LHCN-M2 (cell line): ENCODE data around the gene SPRR3. TPM values are rescaled to one million over a fixed set of nuclear protein-coding genes. Genes with fewer than 3 reads are reported as not detected.

Experiments used
- DNase-seq: peaks from one replicate; pipeline ENCODE4 v3.0.0-alpha.2; 2012; ENCODE audit warnings: low read depth
- total RNA-seq: library from RNA; depleted of rRNA; stranded (reverse); fragments of >200 nt; gene quantifications from 2 replicates; pipeline ENCODE4 v1.2.3, GENCODE V29; 2014; rRNA removed

The SPRR3 gene
- total RNA-seq, 1 experiment from 2014 or later, result not detected

DNA sequence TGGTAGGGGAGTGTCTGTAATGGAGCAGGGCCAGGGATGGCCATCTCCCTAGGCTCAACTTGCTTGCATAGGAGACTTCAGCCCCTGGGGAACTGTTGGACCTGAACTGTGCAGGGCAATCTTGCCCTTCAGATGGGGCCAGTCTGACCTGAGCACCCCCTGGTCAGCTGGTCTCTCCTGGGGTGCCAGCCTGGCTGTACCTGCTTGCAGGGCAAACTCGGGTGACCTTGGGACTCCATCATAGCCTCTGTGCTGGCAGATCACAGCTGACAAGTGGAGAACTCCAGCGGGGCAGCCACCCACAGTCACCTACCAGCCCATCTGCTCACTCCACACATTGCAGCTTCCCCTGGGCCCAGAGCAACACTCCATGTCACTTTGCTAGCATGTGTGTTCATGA is 47.7 kb downstream of the SPRR3 start:
- DNase-seq, result no peak

Other genes starting within 250 kb of the SPRR3 start
- 0.13 TPM in 1 of 2 replicates, not detected in the other for gene KPRP, start 243.7 kb upstream of the SPRR3 start, total RNA-seq
- not detected in 2 replicates for gene LCE1F, start 226.6 kb upstream of the SPRR3 start, total RNA-seq
- not detected in 2 replicates for gene LCE1E, start 215.5 kb upstream of the SPRR3 start, total RNA-seq
- gene LCE1D, start 205.0 kb upstream of the SPRR3 start, total RNA-seq, result not detected in 2 replicates
- gene LCE1C, start 195.1 kb upstream of the SPRR3 start, total RNA-seq, result not detected in 2 replicates
- not detected in 2 replicates for gene LCE1B, start 189.8 kb upstream of the SPRR3 start, total RNA-seq
- not detected in 2 replicates for gene LCE1A, start 174.3 kb upstream of the SPRR3 start, total RNA-seq
- not detected in 2 replicates for gene LCE6A, start 158.9 kb upstream of the SPRR3 start, total RNA-seq
- not detected in 2 replicates for gene LCE7A, start 141.8 kb upstream of the SPRR3 start, total RNA-seq
- gene SMCP, start 123.4 kb upstream of the SPRR3 start, total RNA-seq, result not detected in 2 replicates
- not detected in 2 replicates for gene IVL, start 93.2 kb upstream of the SPRR3 start, total RNA-seq
- not detected in 2 replicates for gene SPRR5, start 54.5 kb upstream of the SPRR3 start, total RNA-seq
- not detected in 2 replicates for gene SPRR4, start 31.1 kb upstream of the SPRR3 start, total RNA-seq
- not detected in 2 replicates for gene SPRR1A, start 17.7 kb upstream of the SPRR3 start, total RNA-seq
- gene SPRR1B, start 29.5 kb downstream of the SPRR3 start, total RNA-seq, result not detected in 2 replicates
- gene SPRR2D, start 39.4 kb downstream of the SPRR3 start, total RNA-seq, result not detected in 2 replicates
- gene SPRR2A, start 55.8 kb downstream of the SPRR3 start, total RNA-seq, result not detected in 2 replicates
- gene SPRR2B, start 69.9 kb downstream of the SPRR3 start, total RNA-seq, result not detected in 2 replicates
- gene SPRR2E, start 92.8 kb downstream of the SPRR3 start, total RNA-seq, result not detected in 2 replicates
- not detected in 2 replicates for gene SPRR2F, start 111.8 kb downstream of the SPRR3 start, total RNA-seq
- not detected in 2 replicates for gene SPRR2G, start 149.1 kb downstream of the SPRR3 start, total RNA-seq
- not detected in 2 replicates for gene LELP1, start 201.7 kb downstream of the SPRR3 start, total RNA-seq
- gene PRR9, start 215.8 kb downstream of the SPRR3 start, total RNA-seq, result not detected in 2 replicates